Suprapubic skin (tissue), 4 donors: ENCODE measurements around the gene INHBC. TPM values are rescaled to one million over a fixed set of nuclear protein-coding genes. Genes with fewer than 3 reads are reported as not detected.
A peak's percentile ranks its signal among the peaks of the same experiment; 100 is the strongest.

Source experiments
- DNase-seq, 2 donors: peaks; one replicate each; pipeline ENCODE4 v3.0.0-alpha.2; 2019; ENCODE audit warnings: low spot score in 2 of 2
- H3K27ac ChIP-seq: fragments of 200-600 bp; sonication (generic); one replicate; pipeline ENCODE4 v1.5.1; 2019
- H3K27me3 ChIP-seq: fragments of 200-600 bp; sonication (generic); one replicate; pipeline ENCODE4 v1.5.1; 2019
- H3K36me3 ChIP-seq: fragments of 200-600 bp; sonication (generic); one replicate; pipeline ENCODE4 v1.5.1; 2019
- H3K4me1 ChIP-seq: fragments of 200-600 bp; sonication (generic); one replicate; pipeline ENCODE4 v1.5.1; 2019
- H3K4me3 ChIP-seq: fragments of 200-600 bp; sonication (generic); one replicate; pipeline ENCODE4 v1.5.1; 2019; ENCODE audit warnings: mild to moderate bottlenecking
- H3K9me3 ChIP-seq: fragments of 200-600 bp; sonication (generic); one replicate; pipeline ENCODE4 v1.5.1; 2019
- EP300 ChIP-seq: sonication (generic); formaldehyde crosslinking; IDR thresholded peaks from one replicate; pipeline ENCODE4 v1.6.1; 2017; ENCODE audit warnings: antibody characterized with exemption
- POLR2A ChIP-seq, 2 donors: fragments of 450-650 bp; IDR thresholded peaks; one replicate each; pipeline ENCODE4 v1.6.1; 2017; ENCODE audit warnings: antibody characterized with exemption in 2 of 2, mild to moderate bottlenecking in 2 of 2, moderate library complexity in 2 of 2
- POLR2AphosphoS5 ChIP-seq, 3 donors: sonication (generic); formaldehyde crosslinking; IDR thresholded peaks; one replicate each; pipeline ENCODE4 v1.6.1; 2017; ENCODE audit warnings: antibody characterized with exemption in 3 of 3
- WGBS: methylation state at CpG from one replicate; pipeline ENCODE4 v1.1.5; 2018; 5-methylcytosine and 5-hydroxymethylcytosine counted together
- total RNA-seq, 4 donors: library from RNA; depleted of rRNA; stranded (reverse); fragments of >200 nt; gene quantifications; one replicate each; pipeline ENCODE4 v1.1.0, GENCODE V29; 2016
- TF ChIP-seq, protein P1 (sequence below), 2 donors: fragments of 200-600 bp in 1 of 2; fragments of 450-650 bp in 1 of 2; sonication (generic) in 1 of 2; IDR thresholded peaks; one replicate each; pipeline ENCODE4 v1.5.1; 2016 to 2019; ENCODE audit warnings: antibody characterized with exemption in 2 of 2, mild to moderate bottlenecking in 1 of 2, moderate library complexity in 1 of 2

Gene INHBC
- total RNA-seq, 4 donors from 2014 or later = not detected

GRCh38 chr12:57474430-57474829 lies 39.8 kb downstream of the INHBC start:
- Histone ChIP-seq H3K4me3 (no peak overlapping the region), H3K36me3 (peaks cover 5% of the 10 kb centered on the region), H3K9me3 (no peaks in the 10 kb centered on the region), H3K4me1 (peaks cover 17% of the 10 kb centered on the region), H3K27me3 (peaks cover 43% of the 10 kb centered on the region), H3K27ac (no peak overlapping the region)
- TF ChIP-seq EP300 (no peak), POLR2A (IDR thresholded peaks at IDR 0.05) (no peak), POLR2AphosphoS5 (IDR thresholded peaks at IDR 0.05) (no peak)
- TF ChIP-seq, protein P1, sequence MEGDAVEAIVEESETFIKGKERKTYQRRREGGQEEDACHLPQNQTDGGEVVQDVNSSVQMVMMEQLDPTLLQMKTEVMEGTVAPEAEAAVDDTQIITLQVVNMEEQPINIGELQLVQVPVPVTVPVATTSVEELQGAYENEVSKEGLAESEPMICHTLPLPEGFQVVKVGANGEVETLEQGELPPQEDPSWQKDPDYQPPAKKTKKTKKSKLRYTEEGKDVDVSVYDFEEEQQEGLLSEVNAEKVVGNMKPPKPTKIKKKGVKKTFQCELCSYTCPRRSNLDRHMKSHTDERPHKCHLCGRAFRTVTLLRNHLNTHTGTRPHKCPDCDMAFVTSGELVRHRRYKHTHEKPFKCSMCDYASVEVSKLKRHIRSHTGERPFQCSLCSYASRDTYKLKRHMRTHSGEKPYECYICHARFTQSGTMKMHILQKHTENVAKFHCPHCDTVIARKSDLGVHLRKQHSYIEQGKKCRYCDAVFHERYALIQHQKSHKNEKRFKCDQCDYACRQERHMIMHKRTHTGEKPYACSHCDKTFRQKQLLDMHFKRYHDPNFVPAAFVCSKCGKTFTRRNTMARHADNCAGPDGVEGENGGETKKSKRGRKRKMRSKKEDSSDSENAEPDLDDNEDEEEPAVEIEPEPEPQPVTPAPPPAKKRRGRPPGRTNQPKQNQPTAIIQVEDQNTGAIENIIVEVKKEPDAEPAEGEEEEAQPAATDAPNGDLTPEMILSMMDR (IDR thresholded peaks at IDR 0.05) = no peak
- DNase-seq = no peak
- 83% methylated on average over 8 of the region's 8 CpGs for WGBS

DNA sequence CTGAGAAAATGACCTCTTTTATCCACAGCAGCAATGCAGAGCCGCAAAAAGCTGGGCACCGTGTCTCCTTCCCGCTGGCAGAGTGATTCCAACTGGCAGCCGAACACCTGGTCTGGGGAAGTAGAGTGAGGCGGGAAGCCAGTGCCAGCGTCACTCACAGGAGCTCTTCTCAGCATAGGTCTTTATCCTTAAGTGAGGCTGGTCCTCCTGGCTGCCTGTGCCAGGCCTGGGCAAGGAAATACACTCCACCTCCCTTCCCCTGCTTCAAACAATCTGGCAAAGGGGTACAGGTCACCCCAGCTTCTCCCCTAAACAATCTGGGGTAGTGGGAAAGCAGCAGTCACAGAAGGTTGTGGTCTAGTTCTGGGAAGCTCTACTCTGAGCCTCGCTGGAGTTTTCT lies 40.3 kb downstream of the INHBC start:
- no peak overlapping the region for H3K27ac ChIP-seq
- H3K36me3 ChIP-seq = peaks cover 5% of the 10 kb centered on the region
- no peak for DNase-seq
- whole genome bisulfite sequencing = 43% methylated on average over 7 of the region's 7 CpGs
- peaks cover 17% of the 10 kb centered on the region for H3K4me1 ChIP-seq
- H3K27me3 ChIP-seq = peaks cover 43% of the 10 kb centered on the region
- H3K9me3 ChIP-seq = no peaks in the 10 kb centered on the region
- H3K4me3 ChIP-seq = peak overlapping the region; percentile 51
- TF ChIP-seq EP300 (no peak), POLR2A (IDR thresholded peaks at IDR 0.05) (no peak), POLR2AphosphoS5 (IDR thresholded peaks at IDR 0.05) (no peak)
- TF ChIP-seq, protein P1 (IDR thresholded peaks at IDR 0.05) = no peak

DNA sequence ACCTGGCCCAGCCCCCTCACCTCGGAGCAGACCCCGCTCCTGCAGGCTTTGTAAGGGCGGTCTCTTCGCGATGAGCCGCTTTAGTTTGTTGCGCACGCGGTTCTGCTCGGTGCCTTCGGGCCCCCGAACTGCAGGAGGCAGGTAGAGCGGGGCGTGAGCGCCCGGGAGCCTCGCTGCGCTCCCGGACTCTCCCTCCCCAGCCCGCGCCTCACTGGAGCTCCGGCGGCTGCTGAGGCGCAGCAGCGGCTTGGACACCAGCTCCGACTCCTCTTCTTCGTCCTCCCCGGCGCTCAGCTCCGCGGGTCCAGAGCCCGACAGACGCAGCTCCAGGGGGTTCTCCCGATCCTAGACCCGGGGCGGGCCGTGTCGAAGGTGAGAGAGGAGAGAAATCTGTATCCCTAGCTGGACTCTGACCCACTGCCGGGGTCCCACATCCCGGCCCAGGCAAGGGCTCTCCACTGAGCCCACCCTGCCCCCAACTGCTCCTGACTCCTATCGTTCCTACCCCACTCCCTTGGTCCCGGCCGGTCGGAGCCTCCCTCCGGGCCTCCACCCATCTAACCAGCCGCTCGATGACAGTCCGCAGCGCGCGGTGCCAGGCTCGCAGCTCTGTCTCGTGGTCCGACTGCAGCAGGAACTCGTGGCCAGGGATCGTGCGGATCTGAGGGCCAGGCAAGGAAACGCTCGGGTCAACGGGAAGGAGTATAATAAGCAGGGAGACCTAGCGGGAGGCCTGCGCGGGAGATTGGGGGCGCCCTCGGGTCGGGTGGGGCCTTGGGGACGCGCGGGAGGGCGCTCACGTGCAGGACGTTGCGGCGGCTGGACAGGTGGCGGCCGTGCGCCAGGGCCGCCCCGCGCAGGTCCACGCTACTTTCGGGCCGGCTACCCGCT lies 40.9 kb downstream of the INHBC start:
- no peaks in the 10 kb centered on the region for H3K9me3 ChIP-seq
- peaks cover 17% of the 10 kb centered on the region for H3K4me1 ChIP-seq
- WGBS = 17% methylated on average over 21 of the region's 84 CpGs
- H3K27ac ChIP-seq = no peak overlapping the region
- H3K36me3 ChIP-seq = peaks cover 5% of the 10 kb centered on the region
- H3K4me3 ChIP-seq = peak overlapping the region; percentile 51
- no peak for DNase-seq
- H3K27me3 ChIP-seq = peaks cover 43% of the 10 kb centered on the region
- TF ChIP-seq POLR2AphosphoS5 (IDR thresholded peaks at IDR 0.05) (no peak), POLR2A (IDR thresholded peaks at IDR 0.05) (no peak)
- TF ChIP-seq, protein P1 (IDR thresholded peaks at IDR 0.05) = no peak

DNA sequence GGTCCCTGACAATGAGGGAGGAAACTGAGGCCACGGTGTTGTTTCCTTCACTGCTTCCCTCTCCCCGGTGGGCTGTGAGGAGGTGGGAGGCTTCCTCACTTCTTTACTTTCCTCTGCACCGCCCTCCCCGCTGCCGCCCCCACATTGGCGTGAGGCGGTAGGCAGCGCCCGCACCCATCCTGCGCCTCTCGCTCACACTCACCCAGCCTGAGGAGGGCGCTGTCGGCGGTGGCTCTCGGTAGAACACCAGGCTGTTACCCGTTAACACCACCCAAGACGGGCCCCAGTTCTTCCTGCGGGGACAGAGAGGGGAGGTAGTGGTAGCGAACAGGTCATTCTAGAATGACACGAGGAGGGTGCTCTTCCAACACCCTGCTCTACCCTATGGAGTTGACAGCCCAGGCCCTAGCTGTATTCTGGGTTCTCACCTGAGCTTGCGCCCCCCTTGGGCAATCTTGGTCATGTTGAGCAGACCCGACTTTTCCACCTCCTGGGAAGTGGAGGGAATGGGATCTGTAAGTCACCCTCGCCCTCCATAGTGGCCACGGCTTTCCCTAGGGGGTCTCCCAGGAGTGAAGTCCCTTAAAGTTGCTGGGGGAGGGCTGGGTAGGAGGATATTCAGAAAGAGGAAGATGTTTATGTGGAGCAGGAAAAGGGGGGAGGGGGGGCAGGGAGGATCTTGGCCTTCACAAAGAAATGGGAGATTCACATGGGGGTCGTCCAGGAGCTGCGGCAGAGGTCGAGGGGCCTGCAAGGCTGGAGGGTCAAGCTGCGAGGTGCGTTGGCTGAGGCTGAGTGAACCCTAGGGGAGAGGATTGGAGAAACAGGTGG lies 41.8 kb downstream of the INHBC start:
- Histone ChIP-seq H3K36me3 (no peaks in the 10 kb centered on the region), H3K9me3 (no peaks in the 10 kb centered on the region), H3K4me1 (peaks cover 17% of the 10 kb centered on the region), H3K4me3 (peak overlapping the region; percentile 51), H3K27me3 (peaks cover 40% of the 10 kb centered on the region), H3K27ac (no peak overlapping the region)
- no peak for DNase-seq
- TF ChIP-seq, protein P1 (IDR thresholded peaks at IDR 0.05) = peak in 1 of 2 donors; percentile 46
- no peak for TF ChIP-seq POLR2A (IDR thresholded peaks at IDR 0.05)
- WGBS = 24% methylated on average over 25 of the region's 29 CpGs
